HepG2 (cell line): ENCODE results near the gene PIK3C3. TPM values are rescaled to one million over a fixed set of nuclear protein-coding genes. Genes with fewer than 3 reads are reported as not detected.

Experiments used
- AFF4 ChIP-seq: sonication (generic); formaldehyde crosslinking; IDR thresholded peaks from 2 replicates; pipeline ENCODE4 v1.4.0; 2020; ENCODE audit warnings: missing genetic modification reagents
- ARID3A ChIP-seq: IDR thresholded peaks from 2 replicates; pipeline ENCODE4 v1.6.1; 2012; ENCODE audit warnings: low read depth, low read length, improper control_type of control experiment
- ARNT2 ChIP-seq: sonication (generic); formaldehyde crosslinking; IDR thresholded peaks from 2 replicates; pipeline ENCODE4 v1.8.0; 2022; ENCODE audit warnings: mild to moderate bottlenecking, low read depth, missing genetic modification reagents, moderate library complexity
- BATF2 ChIP-seq: sonication (generic); formaldehyde crosslinking; IDR thresholded peaks from 2 replicates; pipeline ENCODE4 v1.8.0; 2022; ENCODE audit warnings: mild to moderate bottlenecking, missing genetic modification reagents, moderate library complexity
- KDM2A ChIP-seq: sonication (generic); formaldehyde crosslinking; IDR thresholded peaks from 2 replicates; pipeline ENCODE4 v1.4.0; 2020; ENCODE audit warnings: low read depth, missing genetic modification reagents, borderline replicate concordance
- MXI1 ChIP-seq: IDR thresholded peaks from 3 replicates; pipeline ENCODE4 v1.6.1; 2012; ENCODE audit warnings: low read depth, low read length, inconsistent platforms, borderline replicate concordance
- NR1H2 ChIP-seq: sonication (generic); formaldehyde crosslinking; IDR thresholded peaks from 2 replicates; pipeline ENCODE4 v1.8.1; 2022; ENCODE audit warnings: low read depth, missing genetic modification reagents, borderline replicate concordance
- SKI ChIP-seq: fragments of 450-650 bp; IDR thresholded peaks from one replicate; pipeline ENCODE4 v1.6.1; 2018; ENCODE audit warnings: mild to moderate bottlenecking; ENCODE audit not compliant: partially characterized antibody
- SOX5 ChIP-seq: IDR thresholded peaks from 2 replicates; pipeline ENCODE4 v1.6.1; 2016; ENCODE audit warnings: borderline replicate concordance
- WIZ ChIP-seq: sonication (generic); formaldehyde crosslinking; IDR thresholded peaks from 2 replicates; pipeline ENCODE4 v1.5.1; 2020; ENCODE audit warnings: mild to moderate bottlenecking, missing genetic modification reagents
- ZMYM2 ChIP-seq: sonication (generic); formaldehyde crosslinking; IDR thresholded peaks from 2 replicates; pipeline ENCODE4 v1.8.0; 2022; ENCODE audit warnings: mild to moderate bottlenecking, missing genetic modification reagents
- ZNF138 ChIP-seq: sonication (generic); formaldehyde crosslinking; IDR thresholded peaks from 2 replicates; pipeline ENCODE4 v1.5.0; 2020; ENCODE audit warnings: mild to moderate bottlenecking, low read depth, missing genetic modification reagents
- ZNF407 ChIP-seq: sonication (generic); formaldehyde crosslinking; IDR thresholded peaks from one replicate; pipeline ENCODE4 v1.5.1; 2020; ENCODE audit warnings: mild to moderate bottlenecking, missing genetic modification reagents; ENCODE audit errors: not compliant biosample characterization
- polyA plus RNA-seq, 8 experiments: library from polyadenylated mRNA; depleted of rRNA in 3 of 8; stranded (reverse) in 7 of 8; unstranded in 1 of 8; fragments of >200 nt; fragmentation: Illumina TruSeq in 4 of 8; extraction: Trizol in 4 of 8; gene quantifications; 2 replicates each; pipeline versions ENCODE4 v1.2.1 to v1.2.3, GENCODE V29; 2011 to 2016; ENCODE audit warnings: low read depth in 4 of 8, missing spikeins in 1 of 8, mixed read lengths in 1 of 8; ENCODE audit not compliant: insufficient read depth in 1 of 8
- total RNA-seq, 5 experiments: library from RNA; depleted of rRNA; stranded (reverse); fragments of >200 nt; fragmentation: Illumina TruSeq; extraction: Trizol; gene quantifications; 2 replicates each; pipeline ENCODE4 v1.2.3, GENCODE V29; 2016; ENCODE audit warnings: low read depth in 1 of 5

The PIK3C3 gene
- total and polyA plus RNA-seq, 2 of the 13 experiments (the other 11 are each of a cell fraction or from before 2014, with no cell fraction given) = 42.8 to 46.4 TPM

- TF ChIP-seq ZNF407 (CRISPR knock-in tag) (no peak), ZNF138 (CRISPR knock-in tag) (no peak), WIZ (CRISPR knock-in tag) (no peak), KDM2A (CRISPR knock-in tag) (no peak), ARNT2 (CRISPR knock-in tag) (no peak), MXI1 (no peak), ZMYM2 (CRISPR knock-in tag) (no peak), ARID3A (peak; percentile 60; the same call in 1 of the 2 replicates), SOX5 (CRISPR knock-in tag) (peak; percentile 90; the same call in 1 of the 2 replicates), BATF2 (CRISPR knock-in tag) (no peak), NR1H2 (no peak), SKI (no peak), AFF4 (CRISPR knock-in tag) (no peak)
Measured at GRCh38 chr18:42112657-42113420, 157.8 kb downstream of the PIK3C3 start (continued).
